ENCODE measurements around the gene DEDD2. TPM values are rescaled to one million over a fixed set of nuclear protein-coding genes. Genes with fewer than 3 reads are reported as not detected.
A peak's percentile ranks its signal among the peaks of the same experiment; 100 is the strongest.

The DEDD2 gene
- total and polyA plus RNA-seq, 2 donors (not counting 3 experiments of a cell fraction or from before 2014, with no cell fraction given): 19.5 to 34.8 TPM

DNA sequence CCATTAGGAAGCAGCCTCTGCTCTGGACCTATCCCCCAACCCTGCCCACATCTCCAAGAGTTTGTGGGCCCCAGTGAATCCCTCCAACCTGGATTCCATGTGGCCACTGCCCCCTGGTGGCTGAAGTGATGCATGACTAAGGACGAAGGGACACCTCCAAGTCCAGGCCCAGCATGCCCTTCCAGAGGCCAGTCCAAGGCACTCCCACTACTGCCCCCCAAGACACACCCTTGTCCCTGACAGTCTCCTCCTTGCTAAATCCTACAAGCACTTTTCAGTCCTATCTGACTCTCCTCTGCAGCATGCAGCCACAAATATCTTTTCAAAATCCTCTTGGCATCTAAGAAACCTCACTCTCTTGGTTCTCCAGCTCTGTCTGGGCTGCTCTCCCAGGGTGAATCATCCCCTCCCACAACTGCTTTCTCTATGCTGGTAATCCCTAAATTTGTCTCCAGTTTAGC is 33.0 kb downstream of the DEDD2 start:
- H3K27ac ChIP-seq (ENCODE audit: insufficient read depth, low read depth, low read length): no peak overlapping the region
- no peaks in the 10 kb centered on the region for H3K79me2 ChIP-seq (ENCODE audit: control insufficient read depth, insufficient read depth, low read length)
- TF ChIP-seq CTCF (IDR thresholded peaks at IDR 0.05; ENCODE audit: extremely low read depth in 1 of 2, insufficient read depth in 1 of 2, low read depth in 1 of 2, low read length in 2 of 2) (peak; percentile 76 to 91), FOS (IDR thresholded peaks at IDR 0.05; ENCODE audit: borderline replicate concordance, insufficient read depth, low read length) (no peak)
- no TSS peak for BruUV-seq (replicated peaks)
- H2AFZ ChIP-seq (ENCODE audit: low read depth, low read length): no peak overlapping the region
- H3K4me3 ChIP-seq (replicated peaks in 1 of 3; ENCODE audit: insufficient read depth in 1 of 3, low read depth in 1 of 3, low read length in 3 of 3): no peak overlapping the region
- H3K27me3 ChIP-seq (ENCODE audit: control insufficient read depth in 2 of 2, insufficient read depth in 2 of 2, low read length in 2 of 2): peaks cover 17 to 28% of the 10 kb centered on the region in 2 experiments
- peak; percentile 83 for FAIRE-seq
- no peak overlapping the region for H3K4me2 ChIP-seq (ENCODE audit: insufficient read depth, low read length)
- ChIA-PET POLR2A (no interaction called here), CTCF (interaction anchor here (0.6 to 8.0 kb wide), 12 partner anchors 8 to 103 kb away, joined by 3 to 69 read pairs (median 4); partner anchors contain the start of gene POU2F2)
- no peaks in the 10 kb centered on the region for H3K9me3 ChIP-seq (replicated peaks; ENCODE audit: control insufficient read depth, insufficient read depth, low read length)
- H3K36me3 ChIP-seq (ENCODE audit: control insufficient read depth in 2 of 2, extremely low read depth in 1 of 2, insufficient read depth in 2 of 2, low read length in 2 of 2): no peaks in the 10 kb centered on the region
- H3K4me1 ChIP-seq (ENCODE audit: control insufficient read depth, extremely low read depth, insufficient read depth, low read length): no peaks in the 10 kb centered on the region
- no peaks in the 10 kb centered on the region for H4K20me1 ChIP-seq (replicated peaks; ENCODE audit: control insufficient read depth, extremely low read depth, insufficient read depth, low read length)
- dilution Hi-C loops (cut with MboI; ENCODE audit: extremely low pct_ligation_motif_present, low sequenced_read_pairs): no loop called here
- DNase-seq (ENCODE audit: low read depth, low spot score): peak; percentile 75
- H3K9ac ChIP-seq (replicated peaks; ENCODE audit: extremely low read depth, insufficient read depth, low read length): no peak overlapping the region
- intact Hi-C loops (cut with micrococcal nuclease): loop anchor here (1.0 to 2.0 kb wide), 3 partner anchors 44 to 76 kb away; no protein-coding TSS in a partner anchor
- H3K9me1 ChIP-seq (replicated peaks; ENCODE audit: control insufficient read depth, extremely low read depth, insufficient read depth, low read length): no peaks in the 10 kb centered on the region

DNA sequence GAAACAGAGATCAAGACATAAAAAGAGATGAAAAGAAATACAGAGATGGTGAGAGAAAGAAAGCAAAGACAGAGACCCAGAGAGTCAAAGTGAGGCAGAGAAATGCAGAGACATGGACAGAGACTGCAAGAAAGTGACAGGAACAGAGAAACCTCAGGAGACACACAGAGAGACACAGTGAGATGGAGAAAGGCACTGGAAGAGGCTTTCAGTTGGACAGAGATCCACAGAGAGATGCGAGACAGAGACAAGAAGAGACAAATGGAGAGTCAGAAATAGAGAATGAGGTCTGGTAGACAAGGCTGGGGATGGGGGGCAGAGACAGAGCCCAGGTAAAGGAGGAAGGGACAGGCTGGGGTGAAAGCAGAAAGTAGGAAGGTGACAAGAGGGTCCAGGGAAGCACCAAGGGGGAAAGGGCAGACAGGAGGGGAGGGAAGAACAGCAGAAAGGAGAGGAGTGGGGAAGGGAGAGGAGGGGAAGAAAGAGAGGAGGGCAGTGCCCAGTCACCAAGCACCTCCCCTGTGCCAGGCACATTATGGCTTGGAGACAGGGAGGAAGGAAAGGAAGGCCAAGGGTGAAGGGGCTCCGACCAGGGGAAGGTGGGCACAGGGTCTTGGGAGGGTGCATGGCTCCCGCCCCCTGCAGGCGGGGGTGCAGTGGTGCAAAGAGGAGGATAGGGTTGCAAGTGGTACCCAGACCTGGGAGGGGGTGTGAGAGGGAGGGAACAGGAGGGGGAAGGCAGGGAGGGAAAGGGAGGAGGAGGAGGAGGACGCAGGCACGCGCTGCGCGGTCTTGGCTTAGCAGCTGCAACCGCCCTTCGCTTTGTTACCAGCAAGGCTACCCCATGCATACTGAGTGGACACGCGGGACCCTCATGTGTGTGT is 38.4 kb downstream of the DEDD2 start:
- Histone ChIP-seq H3K79me2 (ENCODE audit: control insufficient read depth, insufficient read depth, low read length) (no peaks in the 10 kb centered on the region), H3K27me3 (ENCODE audit: control insufficient read depth in 2 of 2, insufficient read depth in 2 of 2, low read length in 2 of 2) (peaks cover 59% of the 10 kb centered on the region in 2 experiments), H3K27ac (ENCODE audit: insufficient read depth, low read depth, low read length) (no peak overlapping the region), H3K4me2 (ENCODE audit: insufficient read depth, low read length) (no peak overlapping the region), H3K9me3 (replicated peaks; ENCODE audit: control insufficient read depth, insufficient read depth, low read length) (no peaks in the 10 kb centered on the region), H4K20me1 (replicated peaks; ENCODE audit: control insufficient read depth, extremely low read depth, insufficient read depth, low read length) (no peaks in the 10 kb centered on the region), H3K4me1 (ENCODE audit: control insufficient read depth, extremely low read depth, insufficient read depth, low read length) (peaks cover 8% of the 10 kb centered on the region), H3K9me1 (replicated peaks; ENCODE audit: control insufficient read depth, extremely low read depth, insufficient read depth, low read length) (no peaks in the 10 kb centered on the region), H3K36me3 (ENCODE audit: control insufficient read depth in 2 of 2, extremely low read depth in 1 of 2, insufficient read depth in 2 of 2, low read length in 2 of 2) (no peaks in the 10 kb centered on the region), H3K9ac (replicated peaks; ENCODE audit: extremely low read depth, insufficient read depth, low read length) (no peak overlapping the region), H2AFZ (ENCODE audit: low read depth, low read length) (no peak overlapping the region), H3K4me3 (replicated peaks in 1 of 3; ENCODE audit: insufficient read depth in 1 of 3, low read depth in 1 of 3, low read length in 3 of 3) (no peak overlapping the region)
- no TSS peak for BruUV-seq (replicated peaks)
- DNase-seq (ENCODE audit: low read depth, low spot score): no peak
- FAIRE-seq: no peak
- intact Hi-C loops (cut with micrococcal nuclease): no loop called here
- TF ChIP-seq CTCF (IDR thresholded peaks at IDR 0.05; ENCODE audit: extremely low read depth in 1 of 2, insufficient read depth in 1 of 2, low read depth in 1 of 2, low read length in 2 of 2): peak; percentile 32 to 58
- no peak for TF ChIP-seq JUN (IDR thresholded peaks at IDR 0.05; ENCODE audit: borderline replicate concordance, insufficient read depth, insufficient read length, low read depth)
- dilution Hi-C loops (cut with MboI; ENCODE audit: extremely low pct_ligation_motif_present, low sequenced_read_pairs): no loop called here
- ChIA-PET POLR2A (no interaction called here), CTCF (no interaction called here)

Measured in endothelial cell of umbilical vein (primary cell).